ENCODE data around the gene RABGEF1.
"Not testable (repeated sequence)": the region's sequence is repeated elsewhere in the genome, so short reads cannot be mapped to it uniquely, and the experiment has no call there.

The RABGEF1 gene

DNA sequence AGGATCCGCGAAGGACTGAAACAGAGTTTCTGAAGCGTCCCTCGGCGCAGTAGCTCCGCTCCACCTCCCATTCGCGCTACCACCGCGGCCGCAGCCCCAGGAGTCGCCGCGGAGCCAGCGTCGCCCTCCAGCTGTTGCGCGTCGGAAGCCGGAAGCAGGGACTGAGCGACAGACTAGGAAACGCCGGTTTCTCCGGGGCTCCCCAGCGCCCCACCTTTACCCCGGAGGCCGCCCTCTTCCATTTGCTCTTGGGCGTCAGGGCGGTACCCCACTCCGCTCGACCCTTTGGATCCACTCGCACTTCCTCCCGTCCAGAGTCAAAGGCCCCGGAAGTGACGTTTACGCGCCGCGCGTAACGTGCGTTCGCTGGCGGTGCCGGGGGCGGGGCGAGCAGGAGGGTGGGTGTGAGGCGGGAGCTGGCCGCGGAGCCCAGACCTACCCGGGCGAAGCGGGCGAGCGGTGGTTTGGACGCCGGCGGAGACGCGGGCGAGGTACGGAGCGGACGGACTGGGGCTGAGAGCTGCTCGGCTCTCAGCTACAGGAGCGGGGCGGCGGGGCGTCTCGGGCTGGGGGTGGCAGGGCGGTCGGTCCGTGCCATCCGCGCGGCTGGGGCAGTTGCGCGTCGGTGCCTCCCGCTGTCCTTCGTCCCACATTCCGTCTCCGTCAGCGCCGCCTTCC is at the start of gene RABGEF1:
RABGEF1 (plus strand) TSS at position 432 of the 678 bp plus-strand sequence. CDS start 31,167 bp downstream, outside the sequence.
- DNase-seq, result peak; percentile 85 to 93

DNA sequence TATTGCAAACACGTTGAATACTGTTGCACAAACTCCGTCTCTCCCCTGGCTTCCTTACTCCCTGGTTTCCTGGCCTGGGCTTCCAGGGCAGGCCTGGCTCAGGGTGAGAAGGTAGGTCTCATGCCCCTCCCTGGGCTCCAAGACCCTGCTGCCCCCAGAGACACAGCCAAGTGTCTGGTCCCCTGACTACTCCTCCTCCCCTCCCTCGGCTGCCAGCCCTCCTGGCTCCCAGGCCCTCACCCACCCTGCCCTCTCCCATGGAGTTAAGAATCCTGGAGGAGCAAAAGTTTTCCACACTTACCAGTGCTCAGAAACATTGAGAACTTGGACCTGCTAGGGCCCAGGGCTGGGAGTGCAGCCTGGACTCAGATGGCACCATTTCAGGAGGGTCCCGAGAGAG is 47.2 kb upstream of the RABGEF1 start:
- DNase-seq, result no peak

DNA sequence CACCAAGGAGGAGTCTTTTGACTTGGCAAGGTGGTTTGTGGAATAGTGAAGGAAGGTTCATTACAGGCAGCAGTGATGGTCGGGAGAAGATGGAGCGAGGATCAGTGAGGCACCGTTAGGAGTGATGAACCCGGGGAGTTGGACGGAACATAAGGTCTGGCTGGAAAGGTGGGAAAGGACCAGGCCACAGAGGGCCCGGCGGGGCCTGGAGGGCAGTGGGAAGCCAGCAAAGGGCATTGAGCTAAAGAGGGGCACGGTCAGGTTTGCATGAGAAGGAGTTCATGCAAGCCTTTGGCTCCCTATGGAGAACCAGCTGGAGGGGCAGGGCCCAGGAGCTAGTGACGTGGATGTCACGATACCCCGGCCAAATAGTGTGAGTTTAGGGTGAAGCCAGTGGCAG is 46.2 kb upstream of the RABGEF1 start:
- no peak for DNase-seq

DNA sequence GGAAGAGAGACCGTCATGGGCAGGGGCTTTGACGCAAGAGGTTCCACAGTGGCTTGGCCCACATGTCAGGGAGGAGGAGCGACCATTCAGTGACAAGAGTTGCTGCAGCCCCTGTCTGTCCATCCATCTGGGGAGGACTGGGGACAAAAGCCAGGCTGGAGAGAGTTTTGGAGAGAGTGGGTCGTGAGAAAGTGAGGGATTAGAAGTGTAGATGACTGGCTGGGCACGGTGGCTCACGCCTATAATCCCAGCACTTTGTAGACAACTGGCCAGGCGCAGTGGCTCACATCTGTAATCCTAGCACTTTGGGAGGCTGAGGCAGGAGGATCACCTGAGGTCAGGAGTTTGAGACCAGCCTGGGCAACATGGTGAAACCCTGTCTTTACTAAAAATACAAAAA is 45.1 kb upstream of the RABGEF1 start:
- not testable (repeated sequence) for DNase-seq

DNA sequence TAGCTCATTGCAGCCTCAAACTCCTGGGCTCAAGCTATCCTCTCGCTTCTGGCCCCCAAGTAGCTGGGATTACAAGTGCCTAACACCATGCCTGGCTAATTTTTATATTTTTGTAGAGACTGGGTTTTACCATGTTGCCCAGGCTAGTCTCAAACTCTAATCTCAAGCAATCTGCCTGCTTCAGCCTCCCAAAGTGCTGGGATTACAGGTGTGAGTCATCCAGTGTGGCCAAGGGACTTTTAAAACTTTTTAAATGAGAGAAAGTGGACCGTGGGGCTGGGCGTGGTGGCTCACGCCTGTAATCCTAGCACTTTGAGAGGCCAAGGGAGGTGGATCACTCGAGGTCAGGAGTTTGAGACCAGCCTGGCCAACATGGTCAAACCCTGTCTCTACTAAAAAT is 44.4 kb upstream of the RABGEF1 start:
- DNase-seq, result not testable (repeated sequence)

DNA sequence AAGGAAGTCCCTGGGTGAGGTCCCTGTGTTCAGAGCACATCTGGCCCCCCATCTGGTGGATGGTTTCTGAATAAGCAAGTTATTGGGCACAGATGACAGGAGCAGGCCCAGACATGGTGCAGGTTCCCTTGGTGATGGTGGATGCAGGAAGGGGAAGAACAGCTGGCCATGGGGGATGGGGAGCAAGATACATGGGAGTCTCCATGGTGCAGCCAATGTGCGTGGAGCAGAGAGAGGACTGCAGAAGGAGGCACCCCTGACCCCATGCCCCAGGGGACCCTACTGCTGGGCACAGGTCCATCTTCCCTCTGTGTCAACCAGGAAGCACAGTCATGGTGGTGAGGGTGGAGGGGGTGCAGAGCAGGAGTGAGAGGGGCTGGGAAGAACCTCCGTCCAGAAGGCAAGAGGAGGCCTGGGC is 43.8 kb upstream of the RABGEF1 start:
- no peak for DNase-seq

DNA sequence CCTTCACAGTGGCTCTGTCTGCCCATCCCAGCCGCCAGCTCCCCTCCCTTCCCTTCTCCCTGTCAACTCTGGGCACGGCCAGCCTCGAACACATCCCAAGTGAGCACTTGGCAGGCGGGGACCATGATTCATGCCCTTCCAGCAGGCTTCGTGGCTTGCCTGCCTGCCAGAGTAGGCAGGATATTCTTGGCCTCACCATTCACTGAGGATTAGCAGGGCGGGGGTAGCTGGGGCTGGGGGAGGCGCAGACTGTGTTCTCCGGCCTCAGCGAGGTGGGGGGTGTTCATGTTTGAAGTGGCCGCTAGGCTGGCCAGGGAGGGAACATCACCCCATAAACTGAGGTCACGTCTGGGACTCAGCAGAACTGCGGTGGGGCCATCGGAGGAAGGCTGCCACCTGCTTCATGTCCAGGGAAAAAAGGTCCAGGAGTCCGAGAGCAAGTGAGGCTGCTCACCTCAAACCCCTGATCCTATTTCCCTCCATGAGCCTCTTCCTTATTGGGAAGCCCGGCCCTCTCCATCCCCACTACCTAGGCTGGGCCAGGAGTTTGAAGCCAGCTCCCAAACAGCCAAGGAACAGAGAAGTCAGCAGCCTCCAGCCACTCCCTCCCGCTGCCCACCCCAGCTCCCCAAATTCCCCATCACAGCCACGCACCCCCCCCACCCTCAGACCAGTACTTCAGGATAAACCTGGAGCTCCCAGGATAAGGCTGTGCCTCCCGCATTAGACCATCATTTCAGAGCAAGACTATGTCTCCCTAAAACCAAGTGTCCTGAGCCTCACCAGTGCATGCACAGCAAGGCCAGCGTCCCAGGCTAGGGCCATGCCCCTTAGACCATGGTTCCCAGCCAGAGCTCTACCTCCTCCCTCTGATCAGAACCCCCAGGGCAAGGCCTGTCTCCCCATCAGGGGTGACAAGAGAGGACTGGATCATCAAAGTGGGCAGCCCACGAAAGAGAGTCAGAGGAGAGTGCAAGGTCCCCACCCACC is 42.8 kb upstream of the RABGEF1 start:
- no peak for DNase-seq

DNA sequence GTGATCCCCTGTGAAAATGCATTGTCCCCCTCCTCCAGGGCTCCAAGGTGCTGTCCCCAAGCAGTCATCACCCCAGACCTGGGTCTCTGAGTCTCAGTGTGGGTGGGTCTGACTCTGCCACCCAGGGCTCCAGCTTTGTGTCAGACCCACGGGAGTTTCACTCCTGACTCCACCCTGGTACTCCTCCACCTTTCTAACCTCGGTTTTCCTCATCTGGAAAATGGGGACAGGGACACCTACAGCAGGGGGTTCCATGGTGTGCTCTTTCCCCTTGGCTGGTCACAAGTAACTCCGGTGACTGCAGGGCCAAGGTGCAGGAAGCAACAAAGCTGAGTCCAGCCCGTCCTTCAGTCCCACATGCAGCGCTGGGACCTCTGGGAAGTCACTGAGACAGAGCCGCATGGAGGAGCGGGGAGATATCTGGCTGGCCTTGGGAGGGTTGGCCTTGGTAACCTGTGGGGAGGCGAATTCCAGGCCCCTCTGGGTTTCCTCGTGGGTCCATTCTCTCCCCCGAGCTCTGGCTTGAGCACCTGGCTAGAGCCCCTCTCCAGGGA is 41.8 kb upstream of the RABGEF1 start:
- DNase-seq, result no peak

DNA sequence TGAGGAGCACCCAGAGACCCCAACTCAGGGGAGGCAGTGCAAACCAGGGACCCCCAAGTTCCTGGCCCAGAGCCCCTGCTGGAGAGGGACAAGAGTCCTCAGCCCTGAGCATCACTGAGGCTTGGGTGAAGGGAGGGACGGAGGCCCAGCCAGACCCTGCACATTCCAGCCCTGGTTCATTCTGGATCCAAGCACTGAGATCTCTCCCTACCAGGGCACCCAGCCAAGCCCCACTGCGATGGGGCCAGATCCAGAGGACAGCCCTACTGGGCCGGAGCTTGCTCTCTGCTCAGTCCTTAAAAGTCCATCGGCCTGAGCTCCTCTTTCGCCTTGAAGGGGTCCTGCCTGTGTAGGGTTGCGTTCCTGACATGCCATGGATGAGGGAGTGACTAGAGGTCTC is 40.5 kb upstream of the RABGEF1 start:
- no peak for DNase-seq

DNA sequence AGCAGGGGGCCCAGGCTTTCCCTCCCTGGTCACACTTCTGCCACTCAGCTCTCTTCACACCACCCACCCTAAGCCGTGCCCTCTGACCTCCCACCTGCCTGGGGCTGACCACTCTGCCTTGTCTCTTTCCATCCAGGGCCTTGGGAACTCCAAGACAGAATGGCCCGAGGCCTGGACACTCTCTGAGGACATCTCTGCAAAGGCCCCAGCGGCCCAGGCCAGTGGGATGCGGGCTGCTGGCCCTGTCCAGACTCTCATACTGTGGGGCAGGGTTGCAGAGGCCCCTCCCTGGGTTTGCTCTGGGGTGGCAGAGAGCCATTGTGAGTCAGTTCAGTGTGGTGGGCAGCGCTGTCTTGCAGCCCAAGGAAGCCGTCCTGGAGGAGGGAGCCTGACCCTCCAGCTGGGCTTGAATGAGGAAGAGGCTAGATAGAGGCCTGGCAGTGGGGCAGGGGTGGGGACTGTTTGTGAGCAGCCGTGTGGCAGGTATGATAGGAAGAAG is 39.9 kb upstream of the RABGEF1 start:
- DNase-seq, result no peak

DNA sequence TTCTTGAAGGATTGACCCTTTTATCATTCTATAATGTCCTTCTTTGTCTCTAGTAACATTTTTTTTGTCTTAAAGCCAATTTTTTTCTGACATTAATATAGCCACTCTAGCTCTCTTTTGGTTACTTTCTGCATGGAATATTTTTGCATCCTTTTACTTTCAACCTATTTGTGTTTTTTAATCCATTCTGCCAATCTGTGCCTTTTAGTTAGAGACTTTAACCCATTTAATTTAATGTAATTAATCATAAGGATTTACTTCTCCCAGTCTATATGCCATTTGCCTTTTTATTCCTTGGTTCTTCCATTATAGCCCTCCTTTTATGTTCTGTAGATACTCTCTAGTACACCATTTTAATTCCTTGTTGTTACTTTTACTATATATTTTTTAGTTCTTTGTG is 32.7 kb upstream of the RABGEF1 start:
- no peak for DNase-seq

DNA sequence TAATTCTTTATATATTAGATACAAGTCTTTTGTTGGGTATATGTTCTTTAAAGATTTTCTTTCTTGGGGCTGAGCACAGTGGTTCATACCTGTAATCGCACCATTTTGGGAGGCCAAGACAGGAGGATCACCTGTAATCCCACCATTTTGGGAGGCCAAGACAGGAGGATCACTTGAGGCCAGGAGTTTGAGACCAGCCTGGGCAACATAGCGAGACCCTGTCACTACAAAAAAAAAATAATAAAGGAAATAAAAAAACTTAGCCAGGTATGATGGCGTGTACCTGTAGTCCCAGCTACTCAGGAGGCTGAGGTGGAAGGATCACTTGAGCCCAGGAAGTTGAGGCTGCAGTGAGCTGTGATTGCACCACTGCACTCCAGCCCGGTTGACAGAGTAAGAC is 29.8 kb upstream of the RABGEF1 start:
- DNase-seq, result not testable (repeated sequence)

DNA sequence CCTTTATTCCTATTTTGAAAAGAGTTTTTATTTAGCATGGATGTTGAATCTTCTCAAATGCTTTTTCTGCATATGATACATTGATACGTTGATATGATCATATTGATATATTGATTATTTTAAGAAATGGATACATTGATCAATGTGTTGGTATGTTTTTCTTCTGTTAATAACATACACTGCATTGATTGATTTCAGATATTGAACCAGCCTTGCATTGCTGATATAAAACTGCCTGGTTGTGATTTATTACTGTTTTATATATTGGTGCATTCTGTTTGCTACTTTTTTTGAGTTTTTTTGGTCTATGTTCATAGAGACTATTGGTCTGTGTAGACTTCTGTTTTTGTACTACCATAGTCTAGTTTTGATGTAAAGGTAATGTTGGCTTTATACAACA is 26.8 kb upstream of the RABGEF1 start:
- no peak for DNase-seq

DNA sequence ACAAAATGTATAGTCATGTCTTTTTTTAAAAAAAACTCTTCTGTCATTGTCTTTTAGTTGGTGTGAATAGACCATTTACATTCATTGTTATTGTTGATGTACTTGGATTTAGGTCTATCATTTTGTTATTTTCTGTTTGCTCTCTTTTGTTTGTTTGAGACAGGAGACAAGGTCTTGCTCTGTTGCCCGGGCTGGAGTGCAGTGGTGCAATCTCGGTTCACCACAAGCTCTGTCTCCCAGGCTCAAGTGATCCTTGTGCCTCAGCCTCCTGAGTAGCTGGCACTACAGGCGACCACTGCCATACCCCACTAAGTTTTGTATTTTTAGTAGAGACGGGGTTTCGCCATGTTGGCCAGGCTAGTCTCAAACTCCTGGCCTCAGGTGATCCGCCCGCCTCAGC is 23.9 kb upstream of the RABGEF1 start:
- DNase-seq, result not testable (repeated sequence)

DNA sequence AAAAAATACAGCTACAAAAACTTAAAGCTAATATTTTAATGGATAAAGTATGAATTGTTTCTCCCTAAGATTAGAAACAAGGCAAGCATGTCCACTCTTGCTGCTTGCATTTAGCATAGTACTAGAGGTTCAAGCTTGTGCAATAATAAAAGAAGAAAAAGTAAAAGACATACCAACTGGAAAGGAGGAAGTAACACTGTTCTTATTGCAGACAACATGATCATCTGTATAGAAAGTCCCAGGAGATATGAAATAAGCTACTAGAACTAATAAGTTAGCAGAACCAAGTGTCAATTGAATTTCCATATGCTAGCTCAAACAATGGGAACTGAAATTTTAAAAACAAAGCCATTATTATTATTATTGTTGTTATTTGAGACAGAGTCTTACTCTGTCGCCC is 20.0 kb upstream of the RABGEF1 start:
- no peak for DNase-seq

DNA sequence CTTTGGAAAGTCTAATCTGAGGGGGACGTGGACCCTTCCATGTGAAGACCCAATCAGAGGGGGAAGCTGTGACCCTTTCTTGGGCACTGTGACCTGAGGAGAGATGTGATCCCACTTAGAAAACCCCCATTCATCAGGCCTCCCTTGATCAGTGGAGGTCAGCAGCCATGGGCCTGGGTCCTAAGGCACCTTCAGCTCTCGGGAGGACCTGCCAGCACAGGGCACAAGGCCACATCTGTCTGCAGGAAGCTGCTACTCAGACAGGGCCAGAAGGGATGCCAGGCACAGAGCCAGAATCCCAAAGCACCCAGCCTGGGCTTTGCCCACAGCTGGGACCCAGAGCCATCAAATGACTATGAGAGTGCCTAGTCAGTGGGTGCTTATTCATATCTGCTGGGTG is 14.7 kb upstream of the RABGEF1 start:
- DNase-seq, result no peak

DNA sequence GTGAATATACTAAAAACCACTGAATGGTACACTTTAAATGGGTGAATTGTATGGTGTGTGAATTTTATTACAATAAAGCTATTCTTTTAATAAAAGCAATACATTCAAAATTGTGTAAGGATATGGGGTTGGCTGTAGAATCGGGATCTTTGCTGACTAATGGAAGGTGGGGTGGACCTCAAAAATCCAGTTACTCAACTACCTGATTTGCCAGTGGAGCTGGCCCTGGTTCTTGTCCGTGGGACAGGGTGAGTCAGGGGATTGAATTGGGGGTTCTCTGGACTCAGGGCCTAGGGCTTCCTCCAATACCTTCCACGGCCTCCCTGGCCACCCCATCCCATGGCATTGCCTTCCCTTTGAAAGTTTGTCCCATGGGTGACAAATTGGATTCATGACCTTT is 13.5 kb upstream of the RABGEF1 start:
- DNase-seq, result no peak

DNA sequence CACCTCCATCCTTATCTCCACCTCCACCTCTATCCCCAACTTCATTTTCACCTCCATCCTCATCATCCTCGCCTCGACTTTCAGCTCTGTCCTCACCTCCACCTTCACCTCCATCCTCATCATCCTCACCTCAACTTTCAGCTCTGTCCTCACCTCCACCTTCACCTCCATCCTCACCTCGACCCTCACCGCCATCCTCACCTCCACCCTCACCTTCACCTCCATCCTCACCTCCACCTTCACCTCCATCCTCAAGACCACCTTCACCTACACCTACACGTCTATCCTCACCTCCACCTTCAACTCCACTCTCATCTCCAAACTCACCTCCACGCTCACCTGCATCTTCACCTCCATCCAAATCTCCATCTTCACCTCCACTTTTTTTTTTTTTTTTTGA is 12.0 kb upstream of the RABGEF1 start:
- no peak for DNase-seq

DNA sequence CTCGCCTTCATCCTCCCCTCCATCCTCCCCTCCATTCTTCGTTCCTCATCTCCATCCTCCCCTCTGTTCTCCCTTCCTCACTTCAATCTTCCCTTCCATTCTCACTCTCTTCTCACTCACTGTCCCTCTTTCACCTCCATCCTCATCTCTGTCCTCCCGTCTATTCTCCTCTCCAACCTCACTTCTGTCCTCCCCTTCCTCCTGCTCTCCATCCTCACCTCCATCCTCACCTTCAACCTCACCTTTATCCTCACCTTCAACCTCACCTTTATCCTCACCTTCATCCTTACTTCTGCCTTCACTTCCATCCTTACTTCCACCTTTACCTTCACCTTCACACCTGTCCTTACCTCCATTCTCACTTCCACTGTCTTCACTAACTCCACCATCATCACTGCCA is 11.3 kb upstream of the RABGEF1 start:
- no peak for DNase-seq

DNA sequence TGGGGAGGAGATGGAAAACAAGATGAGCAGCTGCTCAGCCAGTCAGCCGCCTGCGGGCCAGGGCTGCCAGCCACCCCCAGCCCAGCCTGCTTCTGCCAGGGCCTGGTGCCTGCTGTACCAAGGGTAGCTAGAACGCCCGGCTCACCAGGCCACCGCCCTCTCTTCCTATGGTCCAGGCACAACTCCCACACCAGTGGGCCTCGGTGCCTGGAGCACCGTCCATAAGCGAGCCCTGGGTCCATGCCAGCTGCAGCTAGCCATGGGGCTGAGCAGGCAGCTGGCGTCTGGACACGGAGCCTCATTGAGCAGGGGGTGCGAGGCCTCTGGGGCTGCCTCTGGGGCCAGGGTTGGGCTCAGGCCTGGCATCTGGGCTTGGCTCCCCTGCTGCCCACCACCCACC is 8.5 kb upstream of the RABGEF1 start:
- no peak for DNase-seq

DNA sequence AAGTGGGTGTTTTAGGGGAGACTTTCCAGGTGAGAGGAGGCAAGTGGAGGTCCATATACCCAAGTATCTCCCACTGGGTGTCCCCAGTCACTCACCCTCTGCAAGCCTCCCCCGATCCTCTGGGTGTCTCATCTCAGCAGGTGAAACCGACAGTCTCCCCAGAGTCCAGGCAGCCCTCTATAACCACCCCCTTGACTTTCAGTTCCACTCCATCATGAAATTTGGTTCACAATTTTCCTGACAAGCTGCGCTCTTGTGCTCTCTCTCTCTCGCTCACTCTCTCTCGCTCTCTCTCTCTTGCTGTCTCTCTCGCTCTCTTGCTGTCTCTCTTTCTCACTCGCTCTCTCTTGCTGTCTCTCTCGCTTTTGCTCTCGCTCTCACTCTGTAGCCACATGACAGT is 8.1 kb upstream of the RABGEF1 start:
- no peak for DNase-seq

DNA sequence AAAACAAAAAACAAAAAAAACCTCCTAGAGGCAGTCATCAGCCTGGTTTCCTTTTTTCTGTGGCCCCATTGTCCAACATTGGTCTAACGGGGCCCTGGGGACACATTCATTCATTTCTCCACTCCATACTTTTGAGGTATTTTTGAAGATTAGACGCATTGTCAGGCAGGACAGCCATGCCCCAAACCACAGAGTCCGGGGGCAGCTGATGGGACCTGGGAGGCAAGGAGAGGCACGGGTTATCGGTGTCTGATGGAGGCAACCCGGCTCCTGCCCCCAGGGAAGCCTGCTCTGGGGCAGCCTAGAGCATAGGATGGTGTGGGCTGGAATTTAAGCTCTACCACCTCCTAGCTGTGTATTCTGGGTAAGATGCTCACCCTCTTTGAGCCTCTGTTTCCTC is 6.5 kb upstream of the RABGEF1 start:
- no peak for DNase-seq

DNA sequence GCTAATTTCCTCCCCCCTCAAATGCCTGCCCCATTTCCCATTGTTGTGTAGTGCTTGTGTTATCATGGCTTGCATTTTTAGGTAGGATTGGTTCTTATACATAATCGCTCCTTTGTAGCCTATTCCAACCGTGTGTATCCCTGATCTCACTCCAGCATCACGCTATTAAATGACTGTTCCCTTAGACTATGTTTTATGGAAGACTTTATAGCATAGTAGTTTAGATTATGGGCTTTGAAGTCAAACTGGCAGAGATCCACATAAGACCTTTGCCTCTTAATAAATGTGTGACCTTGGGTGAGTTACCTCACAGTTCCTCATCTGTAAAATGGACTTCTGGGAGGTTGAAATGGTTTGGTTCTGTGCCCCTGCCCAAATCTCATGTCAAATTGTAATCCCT is 5.4 kb upstream of the RABGEF1 start:
- no peak for DNase-seq

DNA sequence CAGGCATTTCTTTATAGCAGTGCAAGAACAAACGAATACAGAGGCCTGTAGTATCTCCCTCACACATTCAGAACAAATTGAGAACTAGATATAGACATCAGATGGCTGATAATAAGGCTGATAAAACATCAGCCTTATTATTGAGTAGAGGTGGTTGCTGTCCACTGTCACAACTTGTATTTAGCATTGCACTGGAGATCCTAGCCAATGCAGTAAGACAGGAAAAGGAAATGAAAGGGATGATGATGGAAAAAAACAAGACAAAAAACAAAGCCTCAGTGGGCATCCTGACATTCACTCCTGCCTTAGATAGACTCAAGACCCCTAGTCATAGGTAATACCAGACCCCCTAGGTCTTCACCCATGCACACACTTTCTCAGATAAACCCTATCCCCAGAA is 4.7 kb upstream of the RABGEF1 start:
- no peak for DNase-seq

Measured in bone marrow (tissue), 2 donors.